Small intestine (tissue), 7 donors: Measurements from ENCODE around the gene SPDYE1. TPM values are rescaled to one million over a fixed set of nuclear protein-coding genes. Genes with fewer than 3 reads are reported as not detected.
"Not testable (repeated sequence)": the region's sequence is repeated elsewhere in the genome, so short reads cannot be mapped to it uniquely, and the experiment has no call there.

ENCODE experiments used
- DNase-seq, 2 donors: peaks; one replicate each; pipeline versions ENCODE4 v3.0.0 to v3.0.0-alpha.2; 2013
- FAIRE-seq: peaks from 2 replicates; lab custom pipeline; 2012; peaks lifted over from hg19 to GRCh38; lab: Jason Lieb, UNC
- H3K27ac ChIP-seq, 3 donors: one replicate each; pipeline ENCODE4 v1.5.1; 2013; ENCODE audit warnings: low read length in 2 of 3, mild to moderate bottlenecking in 2 of 3, control low read depth in 1 of 3, inconsistent platforms in 1 of 3, low read depth in 1 of 3, moderate library complexity in 1 of 3
- H3K27me3 ChIP-seq, 3 donors: one replicate each; pipeline ENCODE4 v1.6.1; 2013; ENCODE audit warnings: low read length in 3 of 3, inconsistent platforms in 1 of 3; ENCODE audit not compliant: control insufficient read depth in 3 of 3, insufficient read depth in 3 of 3
- H3K36me3 ChIP-seq, 3 donors: one replicate each; pipeline ENCODE4 v1.6.1; 2013; ENCODE audit warnings: low read length in 3 of 3, inconsistent platforms in 1 of 3, low read depth in 1 of 3, mild to moderate bottlenecking in 1 of 3, moderate library complexity in 1 of 3; ENCODE audit not compliant: control insufficient read depth in 3 of 3, insufficient read depth in 2 of 3
- H3K4me1 ChIP-seq, 3 donors: one replicate each; pipeline ENCODE4 v1.6.1; 2013; ENCODE audit warnings: low read length in 2 of 3, inconsistent platforms in 1 of 3, low read depth in 1 of 3, mild to moderate bottlenecking in 1 of 3, moderate library complexity in 1 of 3; ENCODE audit not compliant: control insufficient read depth in 3 of 3, insufficient read depth in 2 of 3
- H3K4me3 ChIP-seq, 3 donors: one replicate each; pipeline ENCODE4 v1.5.1; 2013; ENCODE audit warnings: low read length in 3 of 3, control low read depth in 1 of 3, inconsistent platforms in 1 of 3, low read depth in 1 of 3, mild to moderate bottlenecking in 1 of 3, moderate library complexity in 1 of 3
- H3K9me3 ChIP-seq, 2 donors: one replicate each; pipeline ENCODE4 v1.6.1; 2013; ENCODE audit warnings: low read depth in 1 of 2, low read length in 1 of 2; ENCODE audit not compliant: control insufficient read depth in 2 of 2, insufficient read depth in 1 of 2
- WGBS, 3 donors: extraction: QIAGEN DNeasy Blood & Tissue Kit; methylation state at CpG; one replicate each; pipeline ENCODE4 v1.1.7; 2013; 5-methylcytosine and 5-hydroxymethylcytosine counted together
- polyA plus RNA-seq, 4 donors: library from polyadenylated mRNA; stranded (reverse) in 3 of 4; unstranded in 1 of 4; fragments of 200-250 nt in 3 of 4; fragments of 120-200 nt in 1 of 4; gene quantifications; one replicate each; pipeline versions ENCODE4 v1.2.1 to v1.2.3, GENCODE V29; 2013
- donor health status: healthy with polysubstance abuse.
- donor health status: control.
- donor health status: control.
- donor health status: Bipolar disorder and iron deficiency.
- donor health status: healthy.

SPDYE1 gene
- polyA plus RNA-seq, 4 donors = 0.80 TPM; not detected in 3

DNA sequence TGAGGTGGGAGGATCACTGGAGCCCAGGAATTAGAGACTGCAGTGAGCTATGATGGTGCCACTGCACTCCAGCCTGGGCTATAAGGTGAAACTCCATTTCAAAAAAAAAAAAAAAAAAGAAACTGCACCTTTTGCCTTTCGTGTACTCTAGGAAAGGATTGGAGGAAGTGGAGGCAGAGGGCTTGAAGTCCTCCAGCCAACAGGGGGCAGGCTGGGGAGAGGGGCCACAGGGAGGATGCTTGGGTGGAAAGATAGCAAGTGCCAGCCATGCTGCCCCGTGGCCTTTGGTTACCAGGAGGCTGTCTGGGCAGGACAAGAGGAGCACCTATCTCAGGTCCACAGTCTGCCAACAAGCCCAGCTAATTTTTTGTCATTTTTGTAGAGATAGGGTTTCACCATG is 14.0 kb upstream of the SPDYE1 start:
- not testable (repeated sequence) for H3K4me1 ChIP-seq, FAIRE-seq, H3K27ac ChIP-seq, H3K36me3 ChIP-seq, H3K4me3 ChIP-seq, H3K27me3 ChIP-seq, DNase-seq, H3K9me3 ChIP-seq
- WGBS, 3 donors = 0 to 78% (median 72%) methylated on average over 1 of the region's 2 CpGs

DNA sequence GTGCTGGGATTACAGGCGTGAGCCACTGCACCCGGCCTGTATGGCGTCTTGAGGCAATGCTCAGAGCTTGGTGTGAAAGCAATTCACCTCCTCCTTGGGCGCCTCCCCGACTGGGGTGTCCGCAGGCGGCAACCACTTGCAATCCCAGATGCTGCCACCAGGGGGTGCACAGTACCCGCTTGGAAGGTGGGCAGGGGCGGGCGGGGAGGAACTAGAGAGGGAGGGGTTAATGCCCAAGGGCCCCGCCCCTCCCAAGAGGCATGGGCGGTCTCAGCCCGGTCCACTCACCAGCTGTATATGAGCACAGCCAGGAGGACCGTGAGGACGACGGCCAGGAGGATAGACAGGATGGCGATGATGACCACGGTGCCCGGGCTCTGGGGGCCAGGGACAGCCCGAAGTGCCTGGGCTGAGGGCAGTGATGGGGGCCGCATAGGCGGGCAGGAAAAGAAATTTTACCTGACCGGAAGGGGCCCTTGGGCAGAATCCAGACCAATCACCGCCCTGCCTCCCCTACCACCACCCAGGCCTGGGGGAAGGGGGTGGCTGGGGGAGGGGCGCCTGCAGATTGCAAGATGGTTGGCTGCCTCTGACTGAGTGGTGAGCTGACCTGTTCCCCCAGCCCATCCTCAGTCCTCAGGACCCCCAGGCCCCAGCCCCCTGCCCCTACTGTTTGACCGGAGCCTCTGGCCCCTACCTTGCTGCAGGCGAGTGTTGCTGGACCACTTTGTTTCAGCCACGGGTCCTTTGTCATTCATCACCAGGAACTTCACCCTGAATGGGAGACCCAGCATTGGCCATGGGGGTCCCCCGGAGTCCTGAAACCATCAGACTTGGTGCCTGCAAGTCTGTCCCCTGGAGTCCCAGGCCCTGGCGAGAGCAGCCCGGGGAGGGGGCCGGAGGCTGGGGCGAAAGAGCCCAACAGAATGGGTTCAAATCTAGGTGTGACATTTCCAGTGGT is 11.5 kb upstream of the SPDYE1 start:
- 25 to 35% (median 27%) methylated on average over 13 to 31 of the region's 33 CpGs for WGBS, 3 donors
- not testable (repeated sequence) for H3K27ac ChIP-seq, H3K9me3 ChIP-seq, H3K36me3 ChIP-seq, H3K4me3 ChIP-seq, H3K27me3 ChIP-seq, H3K4me1 ChIP-seq, FAIRE-seq
- peak; percentile 56 to 80 for DNase-seq

DNA sequence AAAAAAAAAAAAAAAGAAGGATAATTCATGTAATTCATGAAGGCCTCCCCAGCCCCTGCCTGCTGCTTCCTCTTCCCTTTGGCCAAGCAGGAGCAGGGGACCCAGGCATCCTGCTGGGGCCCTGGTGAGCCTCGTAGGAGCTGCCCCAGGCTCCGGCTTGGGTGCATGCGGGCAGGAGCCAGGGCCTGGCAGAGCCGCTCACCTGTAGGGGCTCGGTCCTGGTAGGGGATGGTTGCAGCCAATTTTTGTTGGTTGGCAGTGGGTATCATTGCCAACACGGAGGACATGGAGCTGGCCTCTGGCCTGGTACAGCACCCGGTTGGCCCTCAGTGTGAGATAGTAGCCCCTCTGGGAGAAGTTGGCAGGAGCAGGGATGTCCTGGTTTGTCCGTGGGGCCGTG is 10.2 kb upstream of the SPDYE1 start:
- not testable (repeated sequence) for H3K9me3 ChIP-seq, H3K27me3 ChIP-seq, H3K4me3 ChIP-seq, H3K36me3 ChIP-seq, H3K27ac ChIP-seq, H3K4me1 ChIP-seq, FAIRE-seq, DNase-seq
- 87 to 95% (median 94%) methylated on average over 4 to 8 of the region's 9 CpGs for whole genome bisulfite sequencing, 3 donors

DNA sequence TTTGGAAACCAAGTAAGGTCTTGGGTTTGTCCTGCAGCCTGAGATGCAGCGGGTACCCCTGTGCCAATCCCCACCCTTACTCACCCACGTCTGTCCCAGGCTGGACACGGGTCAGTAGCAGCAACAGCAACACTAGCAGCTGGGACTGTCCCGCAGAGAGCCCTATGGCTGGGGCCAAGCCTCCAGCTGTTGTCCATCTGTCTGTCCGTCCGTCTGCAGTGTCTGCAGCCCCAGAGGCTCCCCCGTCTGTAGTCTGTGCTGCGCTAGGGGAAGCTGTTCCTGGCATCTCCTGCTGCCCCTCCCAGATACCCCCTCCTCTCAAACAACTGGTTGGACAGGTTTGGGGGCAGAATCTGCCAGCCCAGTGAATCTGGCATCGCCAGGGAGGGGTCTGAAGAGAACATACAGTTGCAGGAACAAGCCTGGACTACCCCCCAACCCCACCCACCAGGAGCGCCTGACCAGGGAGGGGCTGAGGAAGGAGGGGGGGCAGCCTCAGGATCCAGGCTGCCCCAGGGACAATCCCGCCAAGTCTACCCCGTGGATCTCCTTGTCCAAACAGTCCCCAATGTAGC is 7.6 kb upstream of the SPDYE1 start:
- H3K4me1 ChIP-seq, DNase-seq, H3K9me3 ChIP-seq, H3K36me3 ChIP-seq, H3K4me3 ChIP-seq, H3K27ac ChIP-seq, H3K27me3 ChIP-seq, FAIRE-seq: not testable (repeated sequence)
- 71 to 78% (median 72%) methylated on average over 10 to 12 of the region's 12 CpGs for WGBS, 3 donors

DNA sequence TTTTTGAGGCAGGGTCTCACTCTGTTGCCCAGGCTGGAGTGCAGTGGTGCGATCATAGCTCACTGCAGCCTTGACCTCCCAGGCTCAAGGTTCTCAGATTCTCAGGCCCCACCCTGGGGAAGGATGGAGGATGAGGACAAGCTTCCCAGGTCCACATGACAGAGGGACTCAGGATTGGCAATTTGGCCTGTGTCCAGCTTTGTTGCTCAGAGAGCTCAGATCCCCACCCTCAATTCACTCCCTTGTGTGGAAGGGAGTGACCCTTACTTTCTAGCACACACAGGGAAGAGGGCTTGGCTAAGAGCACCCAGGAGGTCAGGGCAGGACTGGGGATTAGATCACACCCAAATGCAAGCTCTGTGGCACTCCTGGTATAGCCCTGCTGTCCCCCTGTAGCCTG is 6.9 kb upstream of the SPDYE1 start:
- not testable (repeated sequence) for H3K27ac ChIP-seq, H3K27me3 ChIP-seq, H3K4me1 ChIP-seq, FAIRE-seq, H3K4me3 ChIP-seq, H3K36me3 ChIP-seq, H3K9me3 ChIP-seq, DNase-seq
- 91 to 100% (median 100%) methylated on average over 1 of the region's 1 CpG for WGBS, 3 donors

DNA sequence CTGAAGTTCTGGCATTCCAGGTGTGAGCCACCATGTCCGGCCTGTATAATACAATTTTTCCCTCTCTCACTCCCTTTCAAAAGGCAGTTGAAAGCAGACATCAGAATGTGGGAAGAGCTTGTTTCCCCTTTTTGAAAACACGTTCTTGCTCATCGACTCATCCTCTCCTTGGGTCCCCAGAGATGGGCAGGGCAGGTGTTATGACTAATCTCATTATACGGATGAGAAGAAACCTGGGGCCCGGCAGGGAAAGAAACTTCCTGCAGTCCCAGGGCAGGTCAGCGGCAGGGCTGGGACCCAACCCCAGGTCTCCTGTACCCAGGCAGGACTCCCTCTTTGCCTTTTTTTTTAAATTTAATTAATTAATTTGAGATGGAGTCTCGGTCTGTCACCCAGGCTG is 4.8 kb upstream of the SPDYE1 start:
- not testable (repeated sequence) for H3K9me3 ChIP-seq, H3K27me3 ChIP-seq, H3K4me3 ChIP-seq, DNase-seq, H3K4me1 ChIP-seq, H3K36me3 ChIP-seq, H3K27ac ChIP-seq, FAIRE-seq
- WGBS, 3 donors = 75 to 92% (median 87%) methylated on average over 6 to 7 of the region's 7 CpGs

DNA sequence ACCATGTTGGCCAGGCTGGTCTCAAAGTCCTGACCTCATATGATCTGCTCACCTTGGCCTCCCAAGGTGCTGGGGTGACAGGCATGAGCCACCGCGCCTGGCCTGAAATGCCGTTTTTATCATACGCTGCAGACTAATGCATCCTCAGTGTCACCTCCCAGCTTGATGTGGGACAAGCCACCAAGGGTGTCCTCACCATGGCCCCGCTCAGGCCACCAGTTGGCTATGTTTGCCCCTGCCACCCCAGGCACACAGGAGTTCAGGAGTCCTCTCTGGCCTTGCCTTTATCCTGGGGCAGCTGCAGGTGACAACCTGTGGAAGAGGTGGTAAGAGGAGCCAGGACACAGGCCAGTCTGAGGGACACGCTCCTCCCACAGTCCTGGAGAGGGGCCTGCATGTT is 3.0 kb upstream of the SPDYE1 start:
- 89 to 98% (median 98%) methylated on average over 4 to 6 of the region's 6 CpGs for WGBS, 3 donors
- H3K36me3 ChIP-seq, DNase-seq, H3K9me3 ChIP-seq, H3K27ac ChIP-seq, H3K4me3 ChIP-seq, H3K27me3 ChIP-seq, H3K4me1 ChIP-seq, FAIRE-seq: not testable (repeated sequence)

DNA sequence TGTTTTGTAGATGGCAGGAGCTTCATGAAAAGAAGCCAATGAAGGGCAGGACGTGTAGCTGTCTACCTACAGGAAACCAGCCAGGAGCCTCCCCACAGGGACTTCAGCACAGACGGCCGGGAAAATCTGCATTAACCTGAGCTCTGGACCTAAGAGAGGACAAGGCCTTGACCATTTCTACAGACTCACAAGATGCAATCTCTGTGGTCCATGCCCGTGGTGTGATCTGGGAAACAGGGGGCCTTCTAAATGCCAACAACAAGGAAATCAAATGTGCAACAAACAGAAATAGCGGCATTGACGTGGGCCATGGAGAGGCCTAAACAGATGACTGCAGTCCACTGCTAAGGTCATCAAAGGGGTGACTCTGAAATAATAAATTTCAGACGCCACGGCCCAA is 14.4 kb downstream of the SPDYE1 start:
- not testable (repeated sequence) for H3K36me3 ChIP-seq, H3K9me3 ChIP-seq, H3K4me1 ChIP-seq, H3K27ac ChIP-seq, H3K27me3 ChIP-seq, DNase-seq, H3K4me3 ChIP-seq, FAIRE-seq
- 88 to 91% (median 89%) methylated on average over 7 of the region's 8 CpGs for WGBS, 3 donors
